Stimulated activated CD8-positive, alpha-beta memory T cell treated with anti-CD3 and anti-CD28 coated beads, Interleukin-4, amount 100 ng/mL, for 1 hour (primary cell): Measurements from ENCODE around the gene ATP5F1A.
A peak's percentile ranks its signal among the peaks of the same experiment; 100 is the strongest.
"Not testable (repeated sequence)": the region's sequence is repeated elsewhere in the genome, so short reads cannot be mapped to it uniquely, and the experiment has no call there.

Source experiments
- DNase-seq, 2 donors: peaks; one replicate each; pipeline ENCODE4 v3.0.0-alpha.2; 2020; ENCODE audit warnings: low read depth in 2 of 2, low spot score in 1 of 2

The ATP5F1A gene

GRCh38 chr18:46097801-46098615 lies at the start of gene ATP5F1A:
ATP5F1A (minus strand) TSS chr18:46098296; CDS start chr18:46098231, 65 bp downstream.
- DNase-seq = peak; percentile 52 to 76

GRCh38 chr18:46141199-46141598 lies 43.1 kb upstream of the ATP5F1A start:
- no peak for DNase-seq

GRCh38 chr18:46140173-46140572 lies 42.1 kb upstream of the ATP5F1A start:
- no peak for DNase-seq

DNA sequence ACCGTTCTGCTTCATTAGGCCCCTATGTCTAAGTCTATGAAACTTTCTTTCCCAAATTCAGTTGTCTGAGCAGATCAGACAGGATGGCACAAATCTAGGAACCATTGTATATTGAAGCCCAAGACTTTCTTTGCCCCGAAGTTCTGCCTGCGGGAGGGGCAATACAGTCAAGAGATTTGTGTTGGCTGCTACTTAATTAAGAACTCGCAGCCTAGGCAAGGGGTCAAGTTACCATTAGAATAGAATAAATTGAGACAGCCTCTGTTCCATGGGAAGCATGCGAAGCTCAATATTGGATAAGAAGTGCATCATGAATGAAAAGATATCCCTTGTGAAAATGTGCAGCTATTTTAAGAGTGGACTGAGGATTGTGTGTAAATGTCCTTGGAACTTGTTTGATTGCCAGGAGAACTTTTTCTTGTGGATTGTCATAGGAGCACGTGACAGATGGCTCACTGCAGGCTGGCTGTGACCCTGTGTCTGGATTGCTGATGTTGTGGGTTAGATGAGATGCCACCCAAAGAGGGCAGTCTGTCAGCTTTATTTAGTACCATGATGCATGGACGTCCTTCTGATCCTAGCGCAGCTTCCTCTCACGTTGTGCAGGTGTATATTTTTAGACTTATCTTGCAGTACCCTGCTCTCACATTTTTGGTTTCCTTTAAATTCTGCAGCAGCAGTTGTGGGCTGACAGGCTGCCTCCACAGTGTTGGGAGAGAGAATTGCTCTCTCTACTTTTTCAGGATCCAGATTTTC lies 37.0 kb upstream of the ATP5F1A start:
- DNase-seq = no peak

- no peak for DNase-seq
These were observed 35.4 kb upstream of the ATP5F1A start for GRCh38 chr18:46133534-46133933.

GRCh38 chr18:46130549-46130948 lies 32.5 kb upstream of the ATP5F1A start:
- DNase-seq = not testable (repeated sequence)

DNA sequence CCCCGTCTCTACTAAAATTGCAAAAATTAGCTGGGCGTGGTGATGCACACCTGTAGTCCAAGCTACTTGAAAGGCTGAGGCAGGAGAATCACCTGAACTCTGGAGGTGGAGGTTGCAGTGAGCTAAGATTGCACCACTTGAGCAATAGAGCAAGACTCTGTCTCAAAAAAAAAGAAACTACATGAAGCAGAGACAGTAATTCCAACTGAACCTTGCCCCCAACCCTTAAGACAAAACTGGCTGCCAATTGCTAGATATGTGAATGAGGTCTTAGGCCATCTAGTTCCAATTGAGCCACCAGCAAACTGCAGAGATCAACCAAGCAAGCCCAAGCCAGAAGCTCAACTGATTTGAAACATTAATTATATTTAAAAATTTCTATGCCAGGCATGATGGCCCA lies 32.0 kb upstream of the ATP5F1A start:
- DNase-seq = no peak

- not testable (repeated sequence) for DNase-seq
These were observed 28.5 kb upstream of the ATP5F1A start for GRCh38 chr18:46126625-46127024.

GRCh38 chr18:46113751-46114150 lies 15.7 kb upstream of the ATP5F1A start:
- DNase-seq = no peak

- no peak for DNase-seq
These were observed 12.3 kb upstream of the ATP5F1A start for GRCh38 chr18:46110406-46110805.

DNA sequence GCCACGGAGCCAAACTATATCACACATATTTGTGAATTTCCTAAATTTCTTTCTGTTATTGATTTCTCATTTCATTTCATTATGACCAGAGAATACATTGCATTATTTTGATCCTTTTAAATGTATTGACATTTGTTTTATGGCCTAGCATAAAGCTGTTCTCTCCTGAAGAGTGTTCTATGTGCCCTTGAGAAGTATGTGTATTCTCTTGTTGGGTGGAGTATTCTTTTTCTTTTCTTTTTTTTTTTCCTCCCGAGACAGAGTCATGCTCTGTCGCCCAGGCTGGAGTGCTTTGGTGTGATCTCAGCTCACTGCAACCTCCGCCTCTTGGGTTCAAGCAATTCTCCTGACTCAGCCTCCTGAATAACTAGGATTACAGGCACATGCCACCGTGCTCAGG lies 11.3 kb upstream of the ATP5F1A start:
- no peak for DNase-seq

- peak; percentile 67 to 71 for DNase-seq
These were observed 6.2 kb upstream of the ATP5F1A start, which contains the start of gene HAUS1 for GRCh38 chr18:46104128-46104911. HAUS1 (plus strand) TSS chr18:46104385; CDS start chr18:46104412, 27 bp downstream.

DNA sequence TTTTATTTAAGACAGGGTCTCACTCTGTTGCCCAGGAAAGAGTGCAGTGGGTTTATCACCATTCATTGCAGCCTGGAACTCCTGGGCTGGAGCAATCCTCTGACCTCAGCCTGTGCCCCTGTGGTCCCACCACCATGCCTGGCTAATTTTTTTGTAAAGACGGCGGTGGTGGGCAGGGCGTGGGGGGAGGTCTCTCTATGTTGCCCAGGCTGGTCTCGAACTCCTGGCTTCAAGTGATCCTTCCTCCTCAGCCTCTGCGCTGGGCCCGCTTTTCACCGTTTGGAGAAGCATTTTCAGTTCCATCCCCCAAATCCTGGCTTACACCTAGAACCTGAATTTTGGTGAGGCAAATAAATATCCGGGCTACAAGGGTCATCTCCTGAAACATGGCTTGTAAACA lies 1.4 kb upstream of the ATP5F1A start:
- DNase-seq = no peak

GRCh38 chr18:46098616-46098933 lies 479 bp upstream of the ATP5F1A start:
- DNase-seq = no peak

DNA sequence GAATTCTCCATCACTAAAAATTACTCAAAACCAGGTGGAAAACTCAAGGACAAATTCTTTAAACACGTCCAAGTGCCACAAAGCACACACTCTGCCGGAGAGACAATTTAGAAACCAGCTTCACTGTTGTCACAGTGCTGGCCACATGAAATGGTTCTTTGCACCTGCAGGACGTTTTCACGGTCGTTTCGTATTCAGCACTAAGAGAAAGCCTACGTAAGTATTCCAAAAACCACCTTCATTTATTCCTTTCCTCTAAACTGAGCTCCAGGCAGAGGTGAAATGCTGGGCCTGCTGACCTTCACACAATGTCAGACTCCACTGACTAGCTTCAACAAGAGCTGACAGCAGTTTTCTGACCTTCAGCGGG lies 680 bp downstream of the ATP5F1A start:
- no peak for DNase-seq

DNA sequence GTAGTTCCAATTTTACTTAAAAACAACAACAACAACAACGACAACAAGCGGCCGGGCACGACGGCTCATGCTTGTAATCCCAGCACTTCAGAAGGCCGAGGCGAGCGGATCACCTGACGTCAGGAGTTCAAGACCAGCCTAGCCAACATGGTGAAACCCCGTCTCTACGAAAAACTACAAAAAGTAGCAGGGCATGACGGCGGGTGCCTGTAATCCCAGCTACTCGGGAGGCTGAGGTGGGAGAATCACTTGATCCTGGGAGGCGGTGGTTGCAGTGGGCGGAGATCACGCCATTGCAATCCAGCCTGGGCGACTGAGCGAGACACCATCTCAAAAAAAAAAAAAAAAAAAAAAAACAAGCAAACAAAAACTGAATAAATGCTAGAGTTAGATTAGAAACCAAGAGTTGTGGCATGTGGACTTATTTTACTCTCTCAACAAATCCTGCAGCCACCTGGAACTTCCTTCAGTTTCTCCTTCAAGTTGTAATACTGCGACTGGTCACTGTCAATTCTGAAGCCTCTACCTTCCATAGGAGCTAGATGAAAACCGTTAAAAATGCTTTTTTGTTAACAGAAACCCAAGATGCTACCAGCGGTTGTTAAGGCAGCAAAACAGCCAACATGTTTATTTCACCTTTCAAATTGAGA lies 1.3 kb downstream of the ATP5F1A start:
- DNase-seq = no peak

DNA sequence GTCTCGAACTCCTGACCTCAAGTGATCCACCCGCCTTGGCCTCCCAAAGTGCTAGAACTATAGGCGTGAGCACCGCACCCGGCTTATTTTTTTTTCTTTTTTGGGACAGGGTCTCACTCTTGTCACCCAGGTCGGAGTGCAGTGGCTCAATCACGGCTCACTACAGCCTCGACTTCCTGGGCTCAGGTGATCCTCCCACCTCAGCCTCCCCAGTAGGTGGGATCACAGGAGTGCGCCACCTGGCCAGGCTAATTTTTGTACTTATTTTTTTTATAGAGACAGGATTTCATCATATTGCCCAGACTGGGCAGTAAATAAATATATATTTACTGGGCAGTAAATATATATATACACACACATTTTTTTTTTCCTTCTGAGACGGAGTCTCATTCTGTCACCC lies 2.6 kb downstream of the ATP5F1A start:
- no peak for DNase-seq

DNA sequence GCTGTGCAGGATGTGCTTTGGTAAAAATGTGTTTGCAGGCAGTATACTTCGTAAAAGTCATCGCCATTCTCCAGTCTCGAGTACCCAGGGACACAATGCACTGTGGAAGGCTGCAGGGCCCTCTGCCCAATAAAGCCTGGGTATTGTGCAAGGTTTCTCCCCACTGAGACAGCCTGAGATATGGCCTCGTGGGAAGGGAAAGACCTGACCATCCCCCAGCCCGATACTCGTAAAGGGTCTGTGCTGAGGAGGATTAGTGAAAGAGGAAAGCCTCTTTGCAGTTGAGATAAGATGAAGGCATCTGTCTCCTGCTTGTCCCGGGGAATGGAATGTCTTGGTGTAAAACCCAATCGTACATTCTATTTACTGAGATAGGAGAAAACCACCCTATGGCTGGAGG lies 9.6 kb downstream of the ATP5F1A start:
- not testable (repeated sequence) for DNase-seq

GRCh38 chr18:46084431-46084830 lies 13.7 kb downstream of the ATP5F1A start:
- DNase-seq = no peak

DNA sequence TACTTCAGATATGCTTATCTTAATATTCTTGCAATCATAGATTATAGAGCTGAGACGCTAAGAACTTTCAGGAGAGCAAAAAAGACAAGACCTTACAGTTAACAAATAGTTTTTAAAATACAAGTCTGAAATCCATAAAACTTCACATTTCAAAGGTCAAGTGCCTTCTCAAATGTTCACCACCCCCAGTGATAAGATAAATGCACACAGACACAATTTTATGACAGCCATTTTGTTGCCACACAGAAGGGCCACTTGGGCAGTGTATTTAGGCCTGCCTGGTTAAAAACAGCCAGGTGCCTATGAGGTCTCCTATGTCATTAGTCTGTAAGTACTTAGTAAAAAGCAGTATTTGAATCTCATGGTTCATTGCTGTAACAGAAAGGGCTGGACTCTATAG lies 17.9 kb downstream of the ATP5F1A start:
- no peak for DNase-seq

DNA sequence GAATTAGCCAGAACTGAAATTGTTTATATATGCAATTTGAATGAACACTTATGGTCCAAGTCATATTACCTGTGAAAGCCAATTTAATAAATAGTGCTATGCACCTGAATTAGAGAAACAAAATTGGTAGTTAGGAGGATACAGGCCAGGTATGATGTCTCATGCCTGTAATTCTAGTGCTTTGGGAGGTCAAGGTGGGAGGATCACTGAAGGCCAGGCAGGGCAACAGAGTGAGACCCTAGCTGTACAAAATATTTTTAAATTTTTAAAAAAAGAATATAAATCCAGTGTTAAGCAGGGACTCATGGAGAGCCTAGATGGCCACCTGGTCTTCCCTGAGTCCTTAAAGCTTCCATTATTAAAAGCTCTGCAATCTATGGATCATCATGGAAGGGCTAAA lies 18.8 kb downstream of the ATP5F1A start:
- DNase-seq = no peak
